Stimulated activated CD4-positive, alpha-beta T cell treated with anti-CD3 and anti-CD28 coated beads, Interleukin-12 subunit alpha, Interleukin-12 subunit beta, amount 100 ng/mL, for 24 hours (primary cell): ENCODE measurements around the gene AGTPBP1.

Experiments used
- DNase-seq, 2 experiments: peaks; one replicate each; pipeline ENCODE4 v3.0.0-alpha.2; 2020; ENCODE audit warnings: low read depth in 2 of 2

The AGTPBP1 gene

GRCh38 chr9:85543196-85543595, 198.6 kb downstream of the AGTPBP1 start:
- DNase-seq = no peak

- no peak for DNase-seq
These were observed 199.9 kb downstream of the AGTPBP1 start for GRCh38 chr9:85541876-85542275.

GRCh38 chr9:85536514-85536913, 205.2 kb downstream of the AGTPBP1 start:
- DNase-seq = no peak

- DNase-seq = no peak
These were observed 205.7 kb downstream of the AGTPBP1 start for GRCh38 chr9:85536076-85536475.

GRCh38 chr9:85534340-85534739, 207.4 kb downstream of the AGTPBP1 start:
- no peak for DNase-seq

- no peak for DNase-seq
These were observed 208.2 kb downstream of the AGTPBP1 start for GRCh38 chr9:85533538-85533937.

GRCh38 chr9:85530721-85531120, 211.0 kb downstream of the AGTPBP1 start:
- DNase-seq = no peak

- DNase-seq = no peak
These were observed 213.1 kb downstream of the AGTPBP1 start for GRCh38 chr9:85528607-85529006.

- DNase-seq = no peak
These were observed 213.6 kb downstream of the AGTPBP1 start for GRCh38 chr9:85528142-85528541.

- no peak for DNase-seq
These were observed 214.3 kb downstream of the AGTPBP1 start for GRCh38 chr9:85527331-85528020.

GRCh38 chr9:85524531-85524930, 217.2 kb downstream of the AGTPBP1 start:
- no peak for DNase-seq

GRCh38 chr9:85523202-85523601, 218.6 kb downstream of the AGTPBP1 start:
- no peak for DNase-seq

- DNase-seq = peak in 1 of 2 experiments; percentile 17
These were observed 219.2 kb downstream of the AGTPBP1 start for GRCh38 chr9:85522459-85523092.

GRCh38 chr9:85521371-85522197, 220.2 kb downstream of the AGTPBP1 start:
- DNase-seq = no peak

GRCh38 chr9:85516976-85517637, 224.6 kb downstream of the AGTPBP1 start:
- no peak for DNase-seq

- DNase-seq = no peak
These were observed 225.3 kb downstream of the AGTPBP1 start for GRCh38 chr9:85516455-85516854.

GRCh38 chr9:85515021-85515420, 226.7 kb downstream of the AGTPBP1 start:
- no peak for DNase-seq

- no peak for DNase-seq
These were observed 227.5 kb downstream of the AGTPBP1 start for GRCh38 chr9:85514256-85514655.

GRCh38 chr9:85511746-85512145, 230.0 kb downstream of the AGTPBP1 start:
- no peak for DNase-seq

- no peak for DNase-seq
These were observed 230.8 kb downstream of the AGTPBP1 start for GRCh38 chr9:85510830-85511504.

GRCh38 chr9:85508616-85509015, 233.1 kb downstream of the AGTPBP1 start:
- no peak for DNase-seq

- no peak for DNase-seq
These were observed 236.1 kb downstream of the AGTPBP1 start for GRCh38 chr9:85505612-85506011.
